ENCODE data around the gene KRT72. TPM values are rescaled to one million over a fixed set of nuclear protein-coding genes. Genes with fewer than 3 reads are reported as not detected.

KRT72 gene
- total RNA-seq, 8 experiments from 2014 or later = 0.21 TPM; not detected in 7

DNA sequence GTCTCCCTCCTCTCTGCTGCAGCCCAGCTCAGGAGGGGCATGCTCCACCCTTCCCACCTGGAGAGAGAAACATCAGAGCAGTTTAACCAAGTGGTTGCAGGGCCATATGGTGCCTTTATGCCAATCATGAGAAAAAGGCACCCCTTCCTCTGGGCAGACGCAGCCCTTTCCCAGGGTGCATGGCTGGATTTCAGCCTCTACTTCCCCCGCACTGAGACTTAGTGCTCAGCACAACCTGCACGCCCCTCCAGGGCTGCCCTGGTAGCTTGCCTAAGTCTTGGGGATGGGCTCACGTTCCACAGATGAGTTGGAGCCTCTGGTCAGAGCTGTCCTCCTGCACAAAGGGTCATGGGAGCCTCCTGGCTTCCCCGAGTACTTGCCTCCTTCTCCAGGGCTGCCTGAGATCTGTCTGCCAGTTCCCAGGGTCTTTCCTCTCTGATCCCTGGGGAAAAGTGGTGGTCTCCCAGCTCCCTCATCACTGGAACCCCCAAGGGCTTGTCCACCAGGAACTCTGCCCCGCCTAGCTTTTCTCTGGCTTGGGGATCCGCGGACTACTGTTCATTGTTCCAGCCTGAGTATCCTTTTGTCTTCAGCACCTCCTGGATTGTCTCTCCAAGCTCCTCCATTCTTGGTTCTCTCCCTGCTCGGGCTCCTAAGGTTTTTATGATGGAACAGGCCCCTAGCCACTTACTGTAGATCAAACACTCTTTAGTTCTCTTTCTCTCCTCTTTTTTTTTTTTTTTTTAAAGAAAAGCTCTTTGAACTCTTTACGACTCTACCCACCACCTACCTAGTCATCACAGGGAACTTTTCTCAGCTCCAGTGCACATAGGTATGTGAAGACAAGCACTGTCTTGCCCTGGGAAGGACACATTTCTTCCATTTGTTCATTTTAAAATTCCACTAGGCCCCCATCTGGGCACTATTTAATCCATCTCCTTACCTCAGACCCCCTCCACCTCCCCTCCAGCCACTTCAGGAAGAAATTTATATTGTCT is 21.5 kb downstream of the KRT72 start:
- H3K27ac ChIP-seq = no peak overlapping the region
- no peak overlapping the region for H3K4me3 ChIP-seq
- 29 to 81% (median 46%) methylated on average over 2 to 6 of the region's 10 CpGs; no CpG with 5 or more reads in 1 of the 10 experiments for WGBS, 10 experiments
- no peaks in the 10 kb centered on the region for H3K4me1 ChIP-seq (replicated peaks in 1 of 2)
- no peak for ATAC-seq (replicated peaks in 6 of 8)
- in situ Hi-C loops (cut with MboI; ENCODE audit: low pct_unique_long_range_greater_than_20kb in 2 of 9, low sequenced_read_pairs in 9 of 9, unreplicated experiment in 9 of 9) = loop anchor here in 5 of 9 experiments (10.0 to 25.0 kb wide), 4 partner anchors 283 to 408 kb away; no protein-coding TSS in a partner anchor

DNA sequence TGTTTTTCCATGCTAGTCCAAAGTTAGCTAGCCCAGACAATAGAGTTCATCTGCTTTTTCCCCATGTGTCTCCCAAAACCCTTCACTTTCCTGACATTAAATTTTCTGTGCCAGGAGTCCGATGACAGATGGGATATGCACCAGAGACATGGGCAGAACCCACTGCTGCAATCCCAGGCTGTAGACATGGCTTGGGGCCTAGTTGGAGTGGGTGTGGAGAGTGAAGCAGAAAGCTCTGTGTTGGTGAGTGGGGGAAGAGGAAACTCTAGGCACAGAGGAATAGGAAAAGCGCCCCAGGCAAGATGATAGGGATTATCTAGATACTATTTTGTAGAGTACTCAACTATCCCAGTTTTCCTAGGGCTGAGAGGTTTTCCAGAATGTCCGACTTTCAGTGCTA is 22.8 kb downstream of the KRT72 start:
- H3K4me1 ChIP-seq (replicated peaks in 1 of 2) = no peaks in the 10 kb centered on the region
- peak in 2 of 8 experiments; percentile 51 to 63 for ATAC-seq (replicated peaks in 6 of 8)
- in situ Hi-C loops (cut with MboI; ENCODE audit: low pct_unique_long_range_greater_than_20kb in 2 of 9, low sequenced_read_pairs in 9 of 9, unreplicated experiment in 9 of 9) = loop anchor here in 5 of 9 experiments (25.0 kb wide), 2 partner anchors 284 to 409 kb away; no protein-coding TSS in a partner anchor
- no peak overlapping the region for H3K4me3 ChIP-seq
- no peak overlapping the region for H3K27ac ChIP-seq
- WGBS, 10 experiments = 0 to 100% (median 71%) methylated on average over 1 to 3 of the region's 3 CpGs; no CpG with 5 or more reads in 1 of the 10 experiments

DNA sequence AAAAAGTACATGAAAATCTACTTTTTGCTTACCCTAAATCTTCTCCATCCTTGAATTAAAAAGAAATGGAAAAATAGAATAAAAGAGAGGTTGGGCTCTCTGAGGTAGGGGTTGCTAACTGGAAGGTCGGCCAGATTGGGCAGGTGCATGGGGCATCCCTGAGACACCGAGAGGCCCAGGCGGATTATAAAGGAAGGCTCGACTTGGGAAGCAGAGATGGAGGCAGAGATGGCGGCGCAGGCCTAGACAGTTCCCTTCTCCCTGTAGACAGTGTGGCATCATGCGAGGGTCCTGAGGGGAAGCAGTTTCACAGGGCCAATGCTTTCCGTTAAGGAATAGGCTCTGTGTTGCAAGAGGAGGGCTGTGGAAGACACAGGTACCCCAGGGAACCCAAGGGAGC is 23.9 kb downstream of the KRT72 start:
- H3K4me3 ChIP-seq = no peak overlapping the region
- ATAC-seq (replicated peaks in 6 of 8) = no peak
- no peak overlapping the region for H3K27ac ChIP-seq
- in situ Hi-C loops (cut with MboI; ENCODE audit: low pct_unique_long_range_greater_than_20kb in 2 of 9, low sequenced_read_pairs in 9 of 9, unreplicated experiment in 9 of 9) = loop anchor here in 5 of 9 experiments (25.0 kb wide), 2 partner anchors 285 to 410 kb away; no protein-coding TSS in a partner anchor
- no peaks in the 10 kb centered on the region for H3K4me1 ChIP-seq (replicated peaks in 1 of 2)
- 80 to 100% (median 84%) methylated on average over 1 to 8 of the region's 8 CpGs; no CpG with 5 or more reads in 2 of the 10 experiments for WGBS, 10 experiments

DNA sequence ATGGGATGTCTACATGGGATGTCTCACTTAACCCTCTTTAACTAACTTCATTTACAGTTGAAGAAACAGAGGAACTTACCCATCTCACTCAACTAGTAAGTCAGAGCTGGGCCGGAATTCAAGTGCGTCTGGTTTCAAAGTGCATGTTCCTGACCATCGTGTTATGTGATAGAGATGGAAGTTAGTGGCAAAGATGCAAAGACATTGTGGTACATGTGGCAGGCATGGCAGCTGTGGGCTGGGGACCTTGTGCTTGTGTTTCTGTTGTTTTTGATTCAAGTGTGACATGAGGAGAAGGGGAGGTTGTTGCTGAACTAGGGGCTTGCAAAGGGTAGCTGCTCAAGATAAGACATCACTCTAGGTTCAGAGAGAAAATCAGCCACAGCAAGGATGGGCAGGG is 25.3 kb downstream of the KRT72 start:
- in situ Hi-C loops (cut with MboI; ENCODE audit: low pct_unique_long_range_greater_than_20kb in 2 of 9, low sequenced_read_pairs in 9 of 9, unreplicated experiment in 9 of 9) = loop anchor here in 5 of 9 experiments (25.0 kb wide), 2 partner anchors 286 to 411 kb away; no protein-coding TSS in a partner anchor
- 64 to 90% (median 83%) methylated on average over 1 to 3 of the region's 3 CpGs; no CpG with 5 or more reads in 4 of the 10 experiments for WGBS, 10 experiments

DNA sequence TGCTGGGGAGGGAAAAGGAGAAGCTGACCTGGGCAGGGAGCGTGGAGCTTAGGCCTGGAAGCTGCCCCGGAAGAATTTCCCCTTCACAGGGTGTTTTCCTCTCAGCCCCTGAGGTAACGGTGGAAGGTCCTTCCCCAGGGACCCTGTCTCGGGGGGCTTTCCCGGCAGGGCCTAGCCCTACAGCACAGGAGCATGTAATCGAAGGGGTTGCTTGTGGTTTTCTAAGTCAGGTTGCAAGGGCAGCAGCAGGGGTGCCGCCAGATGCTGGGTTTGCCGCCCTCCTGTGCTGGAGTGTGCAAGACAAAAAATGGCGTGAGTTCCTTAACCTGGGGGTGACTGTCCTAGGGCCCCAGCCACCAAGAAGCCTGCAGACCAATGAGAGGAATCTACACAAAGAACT is 26.0 kb downstream of the KRT72 start:
- 71 to 90% (median 88%) methylated on average over 2 to 4 of the region's 9 CpGs; no CpG with 5 or more reads in 7 of the 10 experiments for WGBS, 10 experiments
- in situ Hi-C loops (cut with MboI; ENCODE audit: low pct_unique_long_range_greater_than_20kb in 2 of 9, low sequenced_read_pairs in 9 of 9, unreplicated experiment in 9 of 9) = loop anchor here in 5 of 9 experiments (25.0 kb wide), 2 partner anchors 287 to 412 kb away; no protein-coding TSS in a partner anchor
- no peak overlapping the region for H3K27ac ChIP-seq
- ATAC-seq (replicated peaks in 6 of 8) = no peak
- no peaks in the 10 kb centered on the region for H3K4me1 ChIP-seq (replicated peaks in 1 of 2)
- H3K4me3 ChIP-seq = no peak overlapping the region

More for the DNA sequence above, 25.3 kb downstream of the KRT72 start:
- Histone ChIP-seq H3K4me3 (no peak overlapping the region), H3K27ac (no peak overlapping the region), H3K4me1 (replicated peaks in 1 of 2) (no peaks in the 10 kb centered on the region)
- ATAC-seq (replicated peaks in 6 of 8) = no peak

DNA sequence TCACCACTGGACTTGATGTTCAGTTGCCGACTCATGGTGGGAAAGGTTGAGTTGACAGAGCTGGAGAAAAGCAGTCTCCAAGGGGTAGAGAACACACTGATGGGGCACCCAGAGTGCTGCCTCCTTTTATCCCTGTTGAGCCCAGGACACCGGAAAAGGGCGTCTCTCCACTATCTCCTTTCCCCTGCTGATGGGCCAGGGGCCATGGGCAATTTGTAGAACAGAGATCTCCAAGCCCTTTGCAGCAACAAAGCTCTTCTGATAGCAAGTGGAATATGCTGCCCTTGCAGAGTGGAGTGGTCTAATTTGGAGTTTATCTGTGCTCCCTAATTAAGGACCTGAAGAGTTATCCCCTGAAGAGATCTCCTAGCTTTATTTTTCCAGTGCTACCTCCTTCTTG is 27.5 kb downstream of the KRT72 start, which contains the start of gene KRT74:
Gene KRT74, minus strand, starts transcription at position 101 of the 400 bp plus-strand sequence. Its CDS starts 66 bp downstream, at position 35.
- 8 to 100% (median 74%) methylated on average over 1 to 2 of the region's 3 CpGs; no CpG with 5 or more reads in 5 of the 10 experiments for WGBS, 10 experiments
- Histone ChIP-seq H3K27ac (no peak within 1 kb of the TSS), H3K4me3 (no peak within 1 kb of the TSS), H3K4me1 (replicated peaks in 1 of 2) (no peaks in the 10 kb centered on the region)
- in situ Hi-C loops (cut with MboI; ENCODE audit: low pct_unique_long_range_greater_than_20kb in 2 of 9, low sequenced_read_pairs in 9 of 9, unreplicated experiment in 9 of 9) = no loop called here
- ATAC-seq (replicated peaks in 6 of 8) = no peak

DNA sequence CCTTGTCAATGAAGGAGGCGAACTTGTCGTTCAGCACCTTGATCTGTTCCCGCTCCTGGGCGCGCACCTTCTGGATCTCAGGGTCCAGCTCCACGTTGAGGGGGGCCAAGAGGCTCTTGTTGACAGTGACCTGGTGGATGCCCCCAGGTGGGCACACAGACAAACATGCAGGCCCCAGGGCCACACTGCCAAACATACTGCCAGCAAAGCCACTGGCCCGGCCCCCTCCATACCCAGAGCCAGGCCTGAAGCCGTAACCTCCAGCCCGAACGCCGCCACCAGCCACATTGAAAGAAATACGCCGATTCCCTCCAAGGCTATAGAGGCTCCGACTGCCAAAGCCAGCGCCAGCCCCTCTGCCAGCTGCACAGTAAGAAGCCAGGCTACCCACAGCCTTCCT is 28.0 kb downstream of the KRT72 start:
- no peak for ATAC-seq (replicated peaks in 6 of 8)
- no peak overlapping the region for H3K27ac ChIP-seq
- WGBS, 10 experiments = 67 to 100% (median 87%) methylated on average over 1 to 15 of the region's 15 CpGs; no CpG with 5 or more reads in 3 of the 10 experiments
- no peaks in the 10 kb centered on the region for H3K4me1 ChIP-seq (replicated peaks in 1 of 2)
- H3K4me3 ChIP-seq = no peak overlapping the region
- in situ Hi-C loops (cut with MboI; ENCODE audit: low pct_unique_long_range_greater_than_20kb in 2 of 9, low sequenced_read_pairs in 9 of 9, unreplicated experiment in 9 of 9) = no loop called here

DNA sequence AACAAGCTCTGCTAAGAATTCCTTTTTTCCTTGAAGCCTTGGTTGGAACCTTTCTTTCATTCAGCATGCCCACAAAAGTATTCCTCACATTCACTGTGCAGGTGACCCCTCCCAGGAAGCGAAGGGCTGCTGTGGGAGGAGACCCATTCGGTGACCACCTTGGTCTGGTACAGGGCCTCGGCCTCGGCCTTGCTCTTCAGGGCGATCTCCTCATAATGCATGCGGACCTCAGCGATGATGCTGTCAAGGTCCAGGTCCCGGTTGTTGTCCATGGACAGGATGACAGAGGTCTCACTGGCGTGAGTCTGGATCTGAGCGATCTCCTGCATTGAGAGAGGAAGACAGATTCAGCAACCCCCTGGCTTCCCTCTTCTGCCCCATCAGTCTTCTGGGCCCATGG is 30.8 kb downstream of the KRT72 start:
- Histone ChIP-seq H3K4me3 (no peak overlapping the region), H3K4me1 (replicated peaks in 1 of 2) (no peaks in the 10 kb centered on the region), H3K27ac (no peak overlapping the region)
- in situ Hi-C loops (cut with MboI; ENCODE audit: low pct_unique_long_range_greater_than_20kb in 2 of 9, low sequenced_read_pairs in 9 of 9, unreplicated experiment in 9 of 9) = no loop called here
- WGBS, 10 experiments = 64 to 100% (median 85%) methylated on average over 1 to 8 of the region's 10 CpGs; no CpG with 5 or more reads in 5 of the 10 experiments
- ATAC-seq (replicated peaks in 6 of 8) = no peak

DNA sequence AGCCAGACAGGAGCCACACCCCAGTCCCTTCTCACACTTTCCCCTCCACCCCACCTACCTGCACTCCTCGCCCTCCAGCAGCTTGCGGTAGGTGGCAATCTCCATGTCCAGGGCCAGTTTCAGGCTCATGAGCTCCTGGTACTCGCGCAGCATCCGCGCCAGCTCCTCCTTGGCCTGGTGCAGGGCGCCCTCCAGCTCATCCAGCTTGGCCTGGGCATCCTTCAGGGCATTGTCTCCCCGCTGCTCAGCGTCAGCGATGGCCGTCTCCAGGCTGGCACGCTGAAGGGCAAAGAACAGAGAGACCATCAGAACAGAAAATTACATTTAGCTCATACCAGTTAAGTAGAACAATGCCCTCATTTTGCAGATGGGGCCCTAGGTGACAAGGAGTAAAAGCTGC is 33.2 kb downstream of the KRT72 start:
- ATAC-seq (replicated peaks in 6 of 8) = no peak
- WGBS, 10 experiments = 78 to 89% (median 85%) methylated on average over 5 to 7 of the region's 12 CpGs; no CpG with 5 or more reads in 7 of the 10 experiments
- in situ Hi-C loops (cut with MboI; ENCODE audit: low pct_unique_long_range_greater_than_20kb in 2 of 9, low sequenced_read_pairs in 9 of 9, unreplicated experiment in 9 of 9) = no loop called here
- no peak overlapping the region for H3K27ac ChIP-seq
- no peaks in the 10 kb centered on the region for H3K4me1 ChIP-seq (replicated peaks in 1 of 2)
- no peak overlapping the region for H3K4me3 ChIP-seq

DNA sequence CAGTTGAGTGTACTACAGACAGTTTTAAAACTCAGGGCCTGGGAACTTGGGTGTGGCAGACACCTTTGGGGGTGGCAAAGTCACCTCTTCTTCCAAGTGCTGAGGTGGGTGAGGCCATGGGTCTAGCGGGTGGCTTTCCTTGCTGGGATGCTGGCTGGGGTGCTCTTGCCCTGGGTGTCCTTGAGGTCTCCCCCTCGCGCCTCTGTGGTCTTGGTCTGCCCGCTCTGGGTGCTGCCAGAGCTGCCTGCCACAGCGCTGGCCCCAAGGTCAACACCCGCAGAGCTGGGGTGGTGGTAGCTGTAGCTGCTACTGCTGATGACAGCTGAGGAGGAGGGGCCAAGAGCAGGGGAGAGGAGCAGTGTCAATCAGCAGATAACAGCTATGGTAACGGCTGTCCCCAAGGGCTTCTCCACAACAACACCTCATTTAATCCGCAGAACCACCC is 34.4 kb downstream of the KRT72 start:
- Histone ChIP-seq H3K4me3 (no peak overlapping the region), H3K27ac (no peak overlapping the region), H3K4me1 (replicated peaks in 1 of 2) (no peaks in the 10 kb centered on the region)
- ATAC-seq (replicated peaks in 6 of 8) = no peak
- WGBS, 10 experiments = 33 to 100% (median 60%) methylated on average over 1 to 5 of the region's 8 CpGs; no CpG with 5 or more reads in 5 of the 10 experiments
- in situ Hi-C loops (cut with MboI; ENCODE audit: low pct_unique_long_range_greater_than_20kb in 2 of 9, low sequenced_read_pairs in 9 of 9, unreplicated experiment in 9 of 9) = no loop called here

DNA sequence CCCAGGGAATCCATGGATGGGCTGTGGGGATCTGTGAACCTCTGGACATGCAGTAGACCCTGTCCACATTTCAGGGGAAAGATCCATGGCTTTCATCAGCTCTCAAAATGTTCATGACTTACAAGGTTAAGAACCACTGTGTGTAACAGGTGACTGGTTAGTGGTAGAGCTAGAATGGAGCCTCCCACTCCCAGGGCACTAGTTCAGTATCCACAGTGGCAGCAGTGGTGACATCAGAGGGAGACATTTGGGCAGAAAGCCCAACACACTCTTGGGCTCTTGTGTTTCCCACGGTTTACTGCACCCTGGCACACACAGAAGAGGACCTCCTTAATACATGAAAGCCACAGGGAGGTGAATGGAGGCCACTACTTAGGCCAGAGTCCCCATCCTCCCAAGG is 36.7 kb downstream of the KRT72 start:
- H3K27ac ChIP-seq = no peak overlapping the region
- in situ Hi-C loops (cut with MboI; ENCODE audit: low pct_unique_long_range_greater_than_20kb in 2 of 9, low sequenced_read_pairs in 9 of 9, unreplicated experiment in 9 of 9) = no loop called here
- 0 to 29% (median 20%) methylated on average over 1 of the region's 1 CpG; no CpG with 5 or more reads in 7 of the 10 experiments for WGBS, 10 experiments
- H3K4me3 ChIP-seq = no peak overlapping the region
- no peaks in the 10 kb centered on the region for H3K4me1 ChIP-seq (replicated peaks in 1 of 2)
- no peak for ATAC-seq (replicated peaks in 6 of 8)

DNA sequence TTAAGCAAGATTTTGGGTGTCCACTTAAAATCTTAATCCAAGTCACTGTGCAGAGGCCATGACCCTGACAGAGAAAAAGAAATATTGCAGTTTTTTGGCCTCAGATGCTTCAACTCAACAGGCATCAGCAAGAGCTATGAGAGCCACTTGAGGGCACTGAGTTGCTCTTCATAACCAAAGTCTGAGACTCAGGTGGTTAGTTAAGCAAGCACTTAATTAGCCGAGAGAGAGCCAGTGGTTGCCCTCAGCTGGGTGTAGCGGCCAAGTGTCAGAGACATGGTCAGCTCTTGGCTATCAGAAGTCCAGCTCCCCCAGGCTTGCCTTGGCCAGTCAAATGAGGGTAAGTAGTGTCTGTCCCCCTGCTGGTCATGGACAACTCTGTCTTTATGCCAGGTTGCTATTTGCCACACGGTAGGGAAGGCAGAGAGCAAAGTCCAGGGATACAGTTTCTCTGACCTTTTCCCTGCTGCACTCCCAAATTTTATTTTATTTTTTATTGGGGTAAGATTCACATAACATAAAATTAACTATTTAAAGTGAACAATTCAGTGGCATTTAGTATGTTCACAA is 39.3 kb downstream of the KRT72 start:
- no peak overlapping the region for H3K27ac ChIP-seq
- no peaks in the 10 kb centered on the region for H3K4me1 ChIP-seq (replicated peaks in 1 of 2)
- 0 to 100% (median 32%) methylated on average over 1 to 3 of the region's 3 CpGs; no CpG with 5 or more reads in 2 of the 10 experiments for WGBS, 10 experiments
- in situ Hi-C loops (cut with MboI; ENCODE audit: low pct_unique_long_range_greater_than_20kb in 2 of 9, low sequenced_read_pairs in 9 of 9, unreplicated experiment in 9 of 9) = no loop called here
- H3K4me3 ChIP-seq = no peak overlapping the region
- ATAC-seq (replicated peaks in 6 of 8) = no peak

DNA sequence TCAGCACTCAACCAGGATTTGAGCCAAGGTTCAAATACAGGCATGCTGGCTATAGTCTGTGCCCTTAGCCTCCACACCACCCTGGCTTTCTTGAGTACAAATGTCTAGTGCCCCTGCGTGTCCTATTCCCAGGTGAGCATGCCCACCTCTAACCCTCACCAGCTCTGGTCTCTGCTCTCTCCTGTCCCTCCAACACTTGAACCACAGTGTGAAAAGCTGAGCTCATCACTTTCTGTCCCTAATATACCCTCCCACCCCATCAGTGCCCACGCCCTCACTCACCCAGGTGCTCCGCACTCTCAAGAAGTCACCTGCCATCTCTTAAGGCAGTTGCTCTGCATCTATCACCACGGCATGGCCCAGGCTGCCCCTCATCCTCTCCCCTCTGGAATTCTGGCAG is 41.3 kb downstream of the KRT72 start:
- WGBS, 10 experiments = 53 to 82% (median 60%) methylated on average over 2 to 3 of the region's 4 CpGs; no CpG with 5 or more reads in 6 of the 10 experiments

More for the DNA sequence above, 41.3 kb downstream of the KRT72 start:
- in situ Hi-C loops (cut with MboI; ENCODE audit: low pct_unique_long_range_greater_than_20kb in 2 of 9, low sequenced_read_pairs in 9 of 9, unreplicated experiment in 9 of 9) = no loop called here
- no peak overlapping the region for H3K27ac ChIP-seq
- no peak overlapping the region for H3K4me3 ChIP-seq
- no peak for ATAC-seq (replicated peaks in 6 of 8)
- no peaks in the 10 kb centered on the region for H3K4me1 ChIP-seq (replicated peaks in 1 of 2)
